Right lobe of liver (tissue), 6 donors: ENCODE measurements around the gene FCGBP. TPM values are rescaled to one million over a fixed set of nuclear protein-coding genes. Genes with fewer than 3 reads are reported as not detected.

Experiments
- ATAC-seq, 4 donors: fragments of 200-7000 bp; cut with Tn5 transposase; one replicate each; pipeline ENCODE4 v1.9.1; 2020; ENCODE audit warnings: mild to moderate bottlenecking in 4 of 4, moderate library complexity in 4 of 4
- DNase-seq, 3 donors: peaks; one replicate each; pipeline ENCODE4 v3.0.0-alpha.2; 2020
- H3K27ac ChIP-seq, 3 donors: fragments of 200-600 bp; one replicate each; pipeline ENCODE4 v1.8.0; 2022
- H3K27me3 ChIP-seq, 2 donors: fragments of 200-600 bp; one replicate each; pipeline ENCODE4 v1.8.0; 2022
- H3K36me3 ChIP-seq, 4 donors: fragments of 200-600 bp; sonication (generic) in 1 of 4; one replicate each; pipeline versions ENCODE4 v1.5.1 to v1.8.0; 2017 to 2022; ENCODE audit warnings: control low read depth in 1 of 4
- H3K4me1 ChIP-seq, 4 donors: fragments of 200-600 bp; sonication (generic) in 1 of 4; one replicate each; pipeline versions ENCODE4 v1.5.1 to v1.8.0; 2017 to 2022; ENCODE audit warnings: control low read depth in 1 of 4
- H3K4me3 ChIP-seq, 3 donors: fragments of 200-600 bp; one replicate each; pipeline ENCODE4 v1.8.0; 2022
- H3K9me3 ChIP-seq, 4 donors: fragments of 200-600 bp; sonication (generic) in 1 of 4; one replicate each; pipeline versions ENCODE4 v1.5.1 to v1.8.0; 2017 to 2022; ENCODE audit warnings: control low read depth in 1 of 4
- POLR2A ChIP-seq: fragments of 450-650 bp; IDR thresholded peaks from one replicate; pipeline ENCODE4 v1.6.1; 2017; ENCODE audit warnings: antibody characterized with exemption, mild to moderate bottlenecking
- WGBS: methylation state at CpG from one replicate; pipeline ENCODE4 v1.1.6; 2018; ENCODE audit warnings: low coverage, low lambda C conversion rate; ENCODE audit not compliant: insufficient coverage; ENCODE audit errors: missing lambda C conversion rate; 5-methylcytosine and 5-hydroxymethylcytosine counted together
- intact Hi-C, 2 donors: fragments of 100-400 bp; cut with DNase I; formaldehyde crosslinking; loops; one replicate each; pipeline versions ENCODE4 v1.11.2 to v1.14.1; 2022
- long read RNA-seq: library from polyadenylated mRNA; unstranded; transcript quantifications from one replicate; pipeline ENCODE4 v2.0.0, GENCODE V29; 2019
- total RNA-seq, 6 experiments: library from RNA; depleted of rRNA in 2 of 6; stranded (reverse); fragments of >200 nt in 2 of 6; fragmentation: NEBNext Ultra II Directional in 3 of 6; extraction: Animal tissue kit (Norgen Biotek cat#: 25700) in 3 of 6; gene quantifications; one replicate each; pipeline versions ENCODE4 v1.1.0 to v1.2.4, GENCODE V29; 2016 to 2023
- TF ChIP-seq, protein P1 (sequence below), 4 donors: fragments of 200-600 bp in 3 of 4; fragments of 450-650 bp in 1 of 4; IDR thresholded peaks; one replicate each; pipeline versions ENCODE4 v1.5.1 to v1.8.0; 2016 to 2022; ENCODE audit warnings: antibody characterized with exemption in 4 of 4, mild to moderate bottlenecking in 2 of 4
- donor health status: DM: no; HTN: yes; CAD: no.
- donor health status: DM: no; HTN: no; CAD: no.
- donor health status: DM: no; HTN: no; CAD: no.
- donor health status: DM: no; HTN: yes; CAD: no.
- donor health status: DM: no; HTN: yes; CAD: no.

The FCGBP gene
- 10 to 100 TPM in 1 of 6 experiments, 1 to 10 TPM in 5; 3.8 to 31.6 (median 3.9) TPM for total RNA-seq
- long read RNA-seq, result 0 reads

DNA sequence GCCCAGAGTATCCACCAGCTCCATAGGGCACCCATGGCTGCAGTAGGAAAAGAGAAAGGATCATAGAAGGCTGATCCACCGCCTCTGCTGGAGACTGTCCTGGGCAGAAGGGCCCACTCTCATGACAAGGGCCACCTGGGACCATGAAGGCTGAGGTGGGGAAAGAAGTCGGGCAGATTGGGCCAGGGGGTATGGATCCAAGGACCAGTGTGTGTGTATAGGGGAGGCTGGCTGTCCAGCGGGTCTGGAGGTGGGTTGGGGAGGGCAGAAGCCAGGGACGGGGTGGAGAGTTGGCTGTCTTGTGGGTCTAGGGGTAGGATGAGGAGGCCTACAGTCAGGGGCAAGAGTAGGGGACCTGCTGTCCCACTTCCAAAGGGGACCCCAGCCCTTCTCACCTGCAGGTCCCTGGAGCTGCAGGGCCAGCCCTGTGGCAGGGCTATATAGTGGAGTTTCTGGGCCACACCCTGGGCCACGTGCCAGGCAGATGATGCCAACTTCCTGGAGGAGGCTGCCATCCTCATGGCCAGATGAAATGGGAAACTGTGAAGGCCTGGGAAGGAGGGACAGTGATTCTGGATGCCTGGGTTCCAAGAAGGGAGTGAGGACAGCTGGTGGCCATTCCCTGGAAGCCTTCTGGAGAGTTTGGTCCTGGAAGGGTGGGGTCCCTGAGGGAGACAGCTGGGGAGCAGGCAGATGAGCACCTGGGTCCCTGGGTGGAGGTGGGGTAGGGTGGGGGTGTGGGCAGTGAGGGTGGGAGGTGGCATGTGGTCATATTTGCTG, at the start of gene FCGBP:
Gene FCGBP (minus strand): TSS at position 51 of the 780 bp plus-strand sequence.
- intact Hi-C loops, result no loop called here
- ATAC-seq (peak in 1 of 4 donors; percentile 28), DNase-seq (no peak)
- H3K27ac ChIP-seq, result no peak within 1 kb of the TSS
- no CpG with 5 or more reads among the region's 5 CpGs for WGBS
- no peaks in the 10 kb centered on the region for H3K36me3 ChIP-seq
- no peaks in the 10 kb centered on the region for H3K4me1 ChIP-seq
- H3K9me3 ChIP-seq, result no peaks in the 10 kb centered on the region
- H3K4me3 ChIP-seq, result no peak within 1 kb of the TSS
- no peaks in the 10 kb centered on the region for H3K27me3 ChIP-seq
- TF ChIP-seq, protein P1, sequence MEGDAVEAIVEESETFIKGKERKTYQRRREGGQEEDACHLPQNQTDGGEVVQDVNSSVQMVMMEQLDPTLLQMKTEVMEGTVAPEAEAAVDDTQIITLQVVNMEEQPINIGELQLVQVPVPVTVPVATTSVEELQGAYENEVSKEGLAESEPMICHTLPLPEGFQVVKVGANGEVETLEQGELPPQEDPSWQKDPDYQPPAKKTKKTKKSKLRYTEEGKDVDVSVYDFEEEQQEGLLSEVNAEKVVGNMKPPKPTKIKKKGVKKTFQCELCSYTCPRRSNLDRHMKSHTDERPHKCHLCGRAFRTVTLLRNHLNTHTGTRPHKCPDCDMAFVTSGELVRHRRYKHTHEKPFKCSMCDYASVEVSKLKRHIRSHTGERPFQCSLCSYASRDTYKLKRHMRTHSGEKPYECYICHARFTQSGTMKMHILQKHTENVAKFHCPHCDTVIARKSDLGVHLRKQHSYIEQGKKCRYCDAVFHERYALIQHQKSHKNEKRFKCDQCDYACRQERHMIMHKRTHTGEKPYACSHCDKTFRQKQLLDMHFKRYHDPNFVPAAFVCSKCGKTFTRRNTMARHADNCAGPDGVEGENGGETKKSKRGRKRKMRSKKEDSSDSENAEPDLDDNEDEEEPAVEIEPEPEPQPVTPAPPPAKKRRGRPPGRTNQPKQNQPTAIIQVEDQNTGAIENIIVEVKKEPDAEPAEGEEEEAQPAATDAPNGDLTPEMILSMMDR (IDR thresholded peaks at IDR 0.05), result no peak
- no peak for TF ChIP-seq POLR2A

- intact Hi-C loops, result no loop called here
- Histone ChIP-seq H3K4me3 (no peak overlapping the region), H3K36me3 (peaks cover 0 to 39% (median 10%) of the 10 kb centered on the region in 4 donors), H3K27me3 (no peaks in the 10 kb centered on the region), H3K9me3 (peaks cover 0 to 8% (median 2%) of the 10 kb centered on the region in 4 donors), H3K27ac (no peak overlapping the region), H3K4me1 (no peaks in the 10 kb centered on the region)
- TF ChIP-seq POLR2A, result no peak
- TF ChIP-seq, protein P1 (IDR thresholded peaks at IDR 0.05), result no peak
- WGBS, result 92% methylated on average over 4 of the region's 5 CpGs
- no peak for ATAC-seq
- DNase-seq, result no peak
Measured at GRCh38 chr19:39983695-39984300, 49.4 kb upstream of the FCGBP start.

GRCh38 chr19:39982883-39983282, 48.4 kb upstream of the FCGBP start:
- no peak for DNase-seq
- H3K4me3 ChIP-seq, result no peak overlapping the region
- peaks cover 0 to 40% (median 16%) of the 10 kb centered on the region in 4 donors for H3K36me3 ChIP-seq
- H3K9me3 ChIP-seq, result peaks cover 0 to 8% (median 2%) of the 10 kb centered on the region in 4 donors
- no peak for TF ChIP-seq POLR2A
- TF ChIP-seq, protein P1 (IDR thresholded peaks at IDR 0.05), result no peak
- no peak overlapping the region for H3K27ac ChIP-seq
- no peak for ATAC-seq
- WGBS, result 100% methylated on average over 1 of the region's 1 CpG
- H3K4me1 ChIP-seq, result no peaks in the 10 kb centered on the region
- H3K27me3 ChIP-seq, result no peaks in the 10 kb centered on the region
- intact Hi-C loops, result no loop called here

DNA sequence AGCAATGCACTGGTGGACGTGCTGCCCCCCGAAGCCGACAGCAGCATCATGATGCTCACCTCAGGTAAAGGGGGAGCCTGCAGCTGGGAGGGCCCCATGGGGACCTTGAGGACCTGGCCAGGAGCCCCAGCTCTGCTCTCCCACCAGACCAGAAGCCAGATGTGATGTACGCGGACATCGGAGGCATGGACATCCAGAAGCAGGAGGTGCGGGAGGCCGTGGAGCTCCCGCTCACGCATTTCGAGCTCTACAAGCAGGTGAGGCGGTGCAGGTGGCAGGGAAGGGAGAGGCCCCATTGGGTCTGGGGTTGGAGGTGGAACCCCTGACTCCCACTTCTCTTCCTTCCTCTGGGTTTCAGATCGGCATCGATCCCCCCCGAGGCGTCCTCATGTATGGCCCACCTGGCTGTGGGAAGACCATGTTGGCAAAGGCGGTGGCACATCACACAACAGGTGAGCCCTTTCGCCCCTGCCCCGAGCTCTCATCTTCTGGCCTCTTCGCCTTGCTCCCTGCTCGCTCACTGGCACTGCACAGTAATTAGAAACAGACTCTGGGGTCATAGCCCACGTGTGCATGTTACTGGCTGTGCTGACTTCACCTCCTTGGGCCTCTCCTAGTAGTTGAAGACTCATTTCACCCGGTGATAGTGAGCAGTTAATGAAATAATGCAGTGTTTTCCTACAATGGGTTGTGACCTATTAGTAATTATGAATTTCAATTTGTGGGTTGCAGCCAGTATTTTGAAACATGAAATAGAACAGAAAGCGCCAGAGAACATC, 40.1 kb upstream of the FCGBP start:
- peaks cover 0 to 47% (median 23%) of the 10 kb centered on the region in 4 donors for H3K36me3 ChIP-seq
- no peaks in the 10 kb centered on the region for H3K9me3 ChIP-seq
- 93% methylated on average over 6 of the region's 24 CpGs for WGBS
- DNase-seq (no peak), ATAC-seq (no peak)
- intact Hi-C loops, result no loop called here
- H3K4me3 ChIP-seq, result no peak overlapping the region
- peaks cover 0 to 11% (median 4%) of the 10 kb centered on the region in 4 donors for H3K4me1 ChIP-seq
- TF ChIP-seq, protein P1 (IDR thresholded peaks at IDR 0.05), result no peak
- TF ChIP-seq POLR2A, result no peak
- H3K27me3 ChIP-seq, result no peaks in the 10 kb centered on the region
- no peak overlapping the region for H3K27ac ChIP-seq
